GM18858 (cell line): ENCODE data around the gene FGFR2.

ENCODE experiments used
- ATAC-seq: cut with Tn5 transposase; IDR thresholded peaks from one replicate; pipeline ENCODE4 v1.9.1; 2021; ENCODE audit not compliant: unreplicated experiment

The FGFR2 gene

GRCh38 chr10:121459279-121459621 lies 139.0 kb downstream of the FGFR2 start:
- ATAC-seq = no peak

- ATAC-seq = no peak
These were observed 140.5 kb downstream of the FGFR2 start for GRCh38 chr10:121457729-121458128.

- no peak for ATAC-seq
These were observed 142.9 kb downstream of the FGFR2 start for GRCh38 chr10:121455377-121455776.

GRCh38 chr10:121454781-121455180 lies 143.5 kb downstream of the FGFR2 start:
- no peak for ATAC-seq

- ATAC-seq = no peak
These were observed 145.1 kb downstream of the FGFR2 start for GRCh38 chr10:121453160-121453559.

- no peak for ATAC-seq
These were observed 145.7 kb downstream of the FGFR2 start for GRCh38 chr10:121452581-121452980.

- ATAC-seq = no peak
These were observed 148.0 kb downstream of the FGFR2 start for GRCh38 chr10:121450247-121450646.

- ATAC-seq = peak; percentile 19
These were observed 148.7 kb downstream of the FGFR2 start for GRCh38 chr10:121449482-121449924.

GRCh38 chr10:121448766-121449421 lies 149.3 kb downstream of the FGFR2 start:
- peak; percentile 93 for ATAC-seq

- no peak for ATAC-seq
These were observed 153.6 kb downstream of the FGFR2 start for GRCh38 chr10:121444520-121445165.

GRCh38 chr10:121442086-121442935 lies 155.9 kb downstream of the FGFR2 start:
- no peak for ATAC-seq

- no peak for ATAC-seq
These were observed 157.8 kb downstream of the FGFR2 start for GRCh38 chr10:121440461-121440860.

GRCh38 chr10:121438333-121438732 lies 159.9 kb downstream of the FGFR2 start:
- no peak for ATAC-seq

GRCh38 chr10:121437596-121437995 lies 160.6 kb downstream of the FGFR2 start:
- no peak for ATAC-seq

GRCh38 chr10:121436630-121437341 lies 161.5 kb downstream of the FGFR2 start:
- no peak for ATAC-seq

GRCh38 chr10:121436281-121436629 lies 162.0 kb downstream of the FGFR2 start:
- no peak for ATAC-seq

- no peak for ATAC-seq
These were observed 163.0 kb downstream of the FGFR2 start for GRCh38 chr10:121435099-121435875.

- ATAC-seq = no peak
These were observed 164.3 kb downstream of the FGFR2 start for GRCh38 chr10:121433965-121434364.

GRCh38 chr10:121428867-121429266 lies 169.4 kb downstream of the FGFR2 start:
- no peak for ATAC-seq
